ENCODE data around the gene NRXN3.

DNA sequence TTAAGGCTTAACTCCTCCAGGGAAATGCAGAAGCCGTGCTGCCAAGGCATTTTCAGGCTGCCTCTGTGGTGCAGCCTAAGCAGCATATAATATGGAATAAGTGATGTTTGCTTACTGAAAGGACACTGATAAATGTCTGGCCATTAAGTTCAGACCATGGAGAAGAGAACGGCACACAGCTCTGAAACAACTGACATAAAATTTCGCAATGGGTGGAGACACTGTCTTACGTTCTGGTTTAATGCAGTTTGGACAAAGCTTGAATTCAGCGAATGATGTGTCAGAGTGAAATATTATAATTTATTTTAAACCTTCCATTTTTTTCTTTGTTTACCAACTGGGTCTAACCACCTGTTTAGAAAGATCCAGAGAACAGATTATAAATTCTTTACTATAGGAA lies 27.2 kb upstream of the NRXN3 start:
- TF ChIP-seq SIN3A (IDR thresholded peaks at IDR 0.05; ENCODE audit: borderline replicate concordance, insufficient read depth, low read depth, low read length), result no peak
- TF ChIP-seq, protein P1, sequence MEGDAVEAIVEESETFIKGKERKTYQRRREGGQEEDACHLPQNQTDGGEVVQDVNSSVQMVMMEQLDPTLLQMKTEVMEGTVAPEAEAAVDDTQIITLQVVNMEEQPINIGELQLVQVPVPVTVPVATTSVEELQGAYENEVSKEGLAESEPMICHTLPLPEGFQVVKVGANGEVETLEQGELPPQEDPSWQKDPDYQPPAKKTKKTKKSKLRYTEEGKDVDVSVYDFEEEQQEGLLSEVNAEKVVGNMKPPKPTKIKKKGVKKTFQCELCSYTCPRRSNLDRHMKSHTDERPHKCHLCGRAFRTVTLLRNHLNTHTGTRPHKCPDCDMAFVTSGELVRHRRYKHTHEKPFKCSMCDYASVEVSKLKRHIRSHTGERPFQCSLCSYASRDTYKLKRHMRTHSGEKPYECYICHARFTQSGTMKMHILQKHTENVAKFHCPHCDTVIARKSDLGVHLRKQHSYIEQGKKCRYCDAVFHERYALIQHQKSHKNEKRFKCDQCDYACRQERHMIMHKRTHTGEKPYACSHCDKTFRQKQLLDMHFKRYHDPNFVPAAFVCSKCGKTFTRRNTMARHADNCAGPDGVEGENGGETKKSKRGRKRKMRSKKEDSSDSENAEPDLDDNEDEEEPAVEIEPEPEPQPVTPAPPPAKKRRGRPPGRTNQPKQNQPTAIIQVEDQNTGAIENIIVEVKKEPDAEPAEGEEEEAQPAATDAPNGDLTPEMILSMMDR (IDR thresholded peaks at IDR 0.05), result no peak

Data from Panc1 (cell line).